ENCODE measurements around the gene ACSL5. TPM values are rescaled to one million over a fixed set of nuclear protein-coding genes. Genes with fewer than 3 reads are reported as not detected.

ACSL5 gene
- total and polyA plus RNA-seq, 10 of the 15 experiments (the other 5 are each of a cell fraction or from before 2014, with no cell fraction given), result 22.3 to 57.0 (median 46.4) TPM

DNA sequence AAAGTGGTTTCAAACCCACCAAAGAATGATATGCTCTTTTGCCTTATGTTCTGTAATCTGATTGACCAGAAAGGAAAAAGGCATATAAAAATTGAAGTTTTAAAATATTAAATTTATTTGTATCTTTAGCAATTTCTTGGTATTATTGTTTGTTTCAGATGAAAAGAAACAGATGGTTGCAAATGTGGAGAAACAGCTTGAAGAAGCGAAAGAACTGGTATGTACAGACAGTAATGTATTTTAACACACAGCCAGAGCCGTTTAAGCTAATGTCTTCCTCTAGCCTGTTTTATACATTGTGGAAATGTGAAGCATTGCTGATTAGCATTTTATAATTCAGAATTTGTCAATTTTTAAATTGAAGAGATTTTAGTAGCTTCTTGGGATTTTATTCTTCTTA, 86.5 kb downstream of the ACSL5 start (continued):
- TF ChIP-seq, protein P1, sequence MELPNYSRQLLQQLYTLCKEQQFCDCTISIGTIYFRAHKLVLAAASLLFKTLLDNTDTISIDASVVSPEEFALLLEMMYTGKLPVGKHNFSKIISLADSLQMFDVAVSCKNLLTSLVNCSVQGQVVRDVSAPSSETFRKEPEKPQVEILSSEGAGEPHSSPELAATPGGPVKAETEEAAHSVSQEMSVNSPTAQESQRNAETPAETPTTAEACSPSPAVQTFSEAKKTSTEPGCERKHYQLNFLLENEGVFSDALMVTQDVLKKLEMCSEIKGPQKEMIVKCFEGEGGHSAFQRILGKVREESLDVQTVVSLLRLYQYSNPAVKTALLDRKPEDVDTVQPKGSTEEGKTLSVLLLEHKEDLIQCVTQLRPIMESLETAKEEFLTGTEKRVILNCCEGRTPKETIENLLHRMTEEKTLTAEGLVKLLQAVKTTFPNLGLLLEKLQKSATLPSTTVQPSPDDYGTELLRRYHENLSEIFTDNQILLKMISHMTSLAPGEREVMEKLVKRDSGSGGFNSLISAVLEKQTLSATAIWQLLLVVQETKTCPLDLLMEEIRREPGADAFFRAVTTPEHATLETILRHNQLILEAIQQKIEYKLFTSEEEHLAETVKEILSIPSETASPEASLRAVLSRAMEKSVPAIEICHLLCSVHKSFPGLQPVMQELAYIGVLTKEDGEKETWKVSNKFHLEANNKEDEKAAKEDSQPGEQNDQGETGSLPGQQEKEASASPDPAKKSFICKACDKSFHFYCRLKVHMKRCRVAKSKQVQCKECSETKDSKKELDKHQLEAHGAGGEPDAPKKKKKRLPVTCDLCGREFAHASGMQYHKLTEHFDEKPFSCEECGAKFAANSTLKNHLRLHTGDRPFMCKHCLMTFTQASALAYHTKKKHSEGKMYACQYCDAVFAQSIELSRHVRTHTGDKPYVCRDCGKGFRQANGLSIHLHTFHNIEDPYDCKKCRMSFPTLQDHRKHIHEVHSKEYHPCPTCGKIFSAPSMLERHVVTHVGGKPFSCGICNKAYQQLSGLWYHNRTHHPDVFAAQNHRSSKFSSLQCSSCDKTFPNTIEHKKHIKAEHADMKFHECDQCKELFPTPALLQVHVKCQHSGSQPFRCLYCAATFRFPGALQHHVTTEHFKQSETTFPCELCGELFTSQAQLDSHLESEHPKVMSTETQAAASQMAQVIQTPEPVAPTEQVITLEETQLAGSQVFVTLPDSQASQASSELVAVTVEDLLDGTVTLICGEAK (IDR thresholded peaks at IDR 0.05; ENCODE audit: borderline replicate concordance), result no peak
- TF ChIP-seq TBL1XR1 (IDR thresholded peaks at IDR 0.05; ENCODE audit: low read depth, low read length) (no peak), NFIC (IDR thresholded peaks at IDR 0.05; ENCODE audit: low read depth, low read length) (no peak), MYB (IDR thresholded peaks at IDR 0.05; ENCODE audit: borderline replicate concordance, low read depth, low read length) (no peak), YY1 (IDR thresholded peaks at IDR 0.05; ENCODE audit: low read depth, low read length) (no peak), TARDBP (IDR thresholded peaks at IDR 0.05; ENCODE audit: borderline replicate concordance) (no peak), SREBF2 (IDR thresholded peaks at IDR 0.05; ENCODE audit: low read length) (no peak)

GRCh38 chr10:112461029-112461887, 87.3 kb downstream of the ACSL5 start:
- ChIA-PET POLR2A (no interaction called here), CTCF (interaction anchor here (1.3 to 3.8 kb wide), 4 partner anchors 10 to 26 kb away, joined by 3 to 26 read pairs (median 8); no protein-coding TSS in a partner anchor), RAD21 (ENCODE audit: unreplicated experiment) (interaction anchor here (1.3 kb wide), 1 partner anchor 11 kb away, joined by 5 read pairs; no protein-coding TSS in a partner anchor), SMC1A (ENCODE audit: uncharacterized antibody, unreplicated experiment) (no interaction called here)
- peaks cover 3% of the 10 kb centered on the region; the same call in 1 of the 3 replicates for H3K9me3 ChIP-seq (replicated peaks; ENCODE audit: control insufficient read depth, insufficient read depth, low read length)
- H3K4me2 ChIP-seq (ENCODE audit: control insufficient read depth, insufficient read depth), result no peak overlapping the region
- TF ChIP-seq JUNB (IDR thresholded peaks at IDR 0.05) (no peak), POLR2AphosphoS2 (IDR thresholded peaks at IDR 0.05; ENCODE audit: low read depth, low read length) (no peak), MLLT1 (IDR thresholded peaks at IDR 0.05) (no peak), SIX5 (IDR thresholded peaks at IDR 0.05; ENCODE audit: low read depth, low read length, severe bottlenecking) (no peak)
- TF ChIP-seq, protein P2, sequence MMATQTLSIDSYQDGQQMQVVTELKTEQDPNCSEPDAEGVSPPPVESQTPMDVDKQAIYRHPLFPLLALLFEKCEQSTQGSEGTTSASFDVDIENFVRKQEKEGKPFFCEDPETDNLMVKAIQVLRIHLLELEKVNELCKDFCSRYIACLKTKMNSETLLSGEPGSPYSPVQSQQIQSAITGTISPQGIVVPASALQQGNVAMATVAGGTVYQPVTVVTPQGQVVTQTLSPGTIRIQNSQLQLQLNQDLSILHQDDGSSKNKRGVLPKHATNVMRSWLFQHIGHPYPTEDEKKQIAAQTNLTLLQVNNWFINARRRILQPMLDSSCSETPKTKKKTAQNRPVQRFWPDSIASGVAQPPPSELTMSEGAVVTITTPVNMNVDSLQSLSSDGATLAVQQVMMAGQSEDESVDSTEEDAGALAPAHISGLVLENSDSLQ (IDR thresholded peaks at IDR 0.05), result no peak
- H3K36me3 ChIP-seq (ENCODE audit: control insufficient read depth in 2 of 2, insufficient read depth in 2 of 2, low read length in 1 of 2), result peaks cover 0 to 15% of the 10 kb centered on the region in 2 experiments; a peak in 2 of 4 replicates
- no peak for DNase-seq (ENCODE audit: low read depth, low spot score)
- no peaks in the 10 kb centered on the region for H4K20me1 ChIP-seq (ENCODE audit: control insufficient read depth, insufficient read depth)
- in situ Hi-C loops (cut with MboI) (no loop called here), intact Hi-C loops (cut with micrococcal nuclease; ENCODE audit: unreplicated experiment) (no loop called here)
- H3K9ac ChIP-seq (ENCODE audit: control insufficient read depth, insufficient read depth, low read length), result no peak overlapping the region
- H2AFZ ChIP-seq (ENCODE audit: control insufficient read depth, low read depth, low read length), result no peak overlapping the region
- no peak overlapping the region; the same call in 1 of the 2 replicates for H3K27ac ChIP-seq (ENCODE audit: control insufficient read depth, insufficient read depth)
- no peak for ATAC-seq
- H3K4me3 ChIP-seq, result no peak overlapping the region
- BruUV-seq (replicated peaks), result no TSS peak
- 90% methylated on average over 4 of the region's 4 CpGs for WGBS (ENCODE audit: insufficient coverage, insufficient replicate concordance, low lambda C conversion rate, missing lambda C conversion rate)
- H3K27me3 ChIP-seq (replicated peaks in 1 of 2; ENCODE audit: control insufficient read depth in 2 of 2, insufficient read depth in 2 of 2, low read length in 1 of 2), result no peaks in the 10 kb centered on the region
- H3K79me2 ChIP-seq (ENCODE audit: control insufficient read depth, insufficient read depth, low read length), result no peaks in the 10 kb centered on the region; the same call in 1 of the 2 replicates
- H3K4me1 ChIP-seq (ENCODE audit: control insufficient read depth, insufficient read depth, low read length), result no peaks in the 10 kb centered on the region
- FAIRE-seq, result no peak

Measured in GM12878 (cell line).